Measurements from ENCODE around the gene TNFAIP6. TPM values are rescaled to one million over a fixed set of nuclear protein-coding genes. Genes with fewer than 3 reads are reported as not detected.
"Not testable (repeated sequence)": the region's sequence is repeated elsewhere in the genome, so short reads cannot be mapped to it uniquely, and the experiment has no call there.

TNFAIP6 gene
- total RNA-seq, 1 donor from 2014 or later, result not detected

- Mint-ChIP-seq H3K9me3 (ENCODE audit: unreplicated experiment) (peaks cover 3% of the 10 kb centered on the region), H3K27ac (ENCODE audit: unreplicated experiment) (no peak overlapping the region), H3K4me3 (ENCODE audit: unreplicated experiment) (no peak overlapping the region), H3K4me1 (ENCODE audit: low read depth, unreplicated experiment) (peaks cover 6% of the 10 kb centered on the region), H3K36me3 (ENCODE audit: unreplicated experiment) (peaks cover 12% of the 10 kb centered on the region), H3K27me3 (ENCODE audit: unreplicated experiment) (no peaks in the 10 kb centered on the region)
- TF ChIP-seq, protein P1, sequence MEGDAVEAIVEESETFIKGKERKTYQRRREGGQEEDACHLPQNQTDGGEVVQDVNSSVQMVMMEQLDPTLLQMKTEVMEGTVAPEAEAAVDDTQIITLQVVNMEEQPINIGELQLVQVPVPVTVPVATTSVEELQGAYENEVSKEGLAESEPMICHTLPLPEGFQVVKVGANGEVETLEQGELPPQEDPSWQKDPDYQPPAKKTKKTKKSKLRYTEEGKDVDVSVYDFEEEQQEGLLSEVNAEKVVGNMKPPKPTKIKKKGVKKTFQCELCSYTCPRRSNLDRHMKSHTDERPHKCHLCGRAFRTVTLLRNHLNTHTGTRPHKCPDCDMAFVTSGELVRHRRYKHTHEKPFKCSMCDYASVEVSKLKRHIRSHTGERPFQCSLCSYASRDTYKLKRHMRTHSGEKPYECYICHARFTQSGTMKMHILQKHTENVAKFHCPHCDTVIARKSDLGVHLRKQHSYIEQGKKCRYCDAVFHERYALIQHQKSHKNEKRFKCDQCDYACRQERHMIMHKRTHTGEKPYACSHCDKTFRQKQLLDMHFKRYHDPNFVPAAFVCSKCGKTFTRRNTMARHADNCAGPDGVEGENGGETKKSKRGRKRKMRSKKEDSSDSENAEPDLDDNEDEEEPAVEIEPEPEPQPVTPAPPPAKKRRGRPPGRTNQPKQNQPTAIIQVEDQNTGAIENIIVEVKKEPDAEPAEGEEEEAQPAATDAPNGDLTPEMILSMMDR (IDR thresholded peaks at IDR 0.05; ENCODE audit: partially characterized antibody, unreplicated experiment), result no peak
- DNase-seq, result no peak
These were observed 19.3 kb upstream of the TNFAIP6 start for GRCh38 chr2:151338115-151338514.

GRCh38 chr2:151343073-151343472 is 14.3 kb upstream of the TNFAIP6 start:
- no peak overlapping the region for H3K4me3 Mint-ChIP-seq (ENCODE audit: unreplicated experiment)
- no peak overlapping the region for H3K27ac Mint-ChIP-seq (ENCODE audit: unreplicated experiment)
- TF ChIP-seq, protein P1 (IDR thresholded peaks at IDR 0.05; ENCODE audit: partially characterized antibody, unreplicated experiment), result no peak
- H3K36me3 Mint-ChIP-seq (ENCODE audit: unreplicated experiment), result peaks cover 12% of the 10 kb centered on the region
- no peak for DNase-seq
- H3K9me3 Mint-ChIP-seq (ENCODE audit: unreplicated experiment), result peaks cover 3% of the 10 kb centered on the region
- no peaks in the 10 kb centered on the region for H3K27me3 Mint-ChIP-seq (ENCODE audit: unreplicated experiment)
- H3K4me1 Mint-ChIP-seq (ENCODE audit: low read depth, unreplicated experiment), result peaks cover 6% of the 10 kb centered on the region

DNA sequence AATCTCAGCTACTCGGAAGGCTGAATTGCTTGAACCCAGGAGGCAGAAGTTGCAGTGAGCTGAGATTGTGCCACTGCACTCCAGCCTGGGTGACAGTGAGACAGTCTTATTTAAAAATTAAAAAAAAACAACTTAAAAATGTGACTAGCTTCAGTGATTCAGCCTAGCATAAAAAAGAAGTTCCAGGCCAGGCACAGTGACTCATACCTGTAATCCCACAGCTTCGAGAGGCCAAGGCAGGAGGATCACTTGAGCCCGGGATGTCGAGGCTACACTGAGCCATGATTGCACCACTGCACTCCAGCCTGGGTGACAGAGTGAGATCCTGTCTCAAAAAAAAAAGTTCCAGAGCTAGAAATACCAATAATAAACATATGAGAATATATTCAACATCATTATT is 13.2 kb upstream of the TNFAIP6 start:
- H3K27me3 Mint-ChIP-seq (ENCODE audit: unreplicated experiment); H3K27ac Mint-ChIP-seq (ENCODE audit: unreplicated experiment); H3K9me3 Mint-ChIP-seq (ENCODE audit: unreplicated experiment); DNase-seq; H3K4me1 Mint-ChIP-seq (ENCODE audit: low read depth, unreplicated experiment); H3K4me3 Mint-ChIP-seq (ENCODE audit: unreplicated experiment): not testable (repeated sequence)
- peaks cover 12% of the 10 kb centered on the region for H3K36me3 Mint-ChIP-seq (ENCODE audit: unreplicated experiment)

DNA sequence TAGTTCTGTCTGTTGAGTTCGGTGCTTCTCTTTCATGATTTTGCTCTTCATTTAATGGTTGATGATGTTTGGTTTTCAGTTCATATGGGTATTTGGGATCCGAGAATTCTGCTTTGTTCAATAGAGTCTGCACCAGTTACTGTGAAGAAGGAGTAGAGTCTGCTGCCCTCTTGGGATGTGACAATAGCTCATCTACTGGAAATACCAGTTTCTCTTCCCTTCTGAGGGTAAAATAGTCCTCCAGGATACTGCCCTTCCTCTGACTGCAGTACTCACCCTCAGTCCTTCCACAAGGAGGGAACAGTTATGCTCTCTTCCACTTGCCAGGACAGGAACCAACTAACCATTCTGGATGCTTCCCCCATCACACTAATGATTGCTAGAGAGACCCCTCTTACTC is 12.5 kb upstream of the TNFAIP6 start:
- DNase-seq, result no peak
- Mint-ChIP-seq H3K9me3 (ENCODE audit: unreplicated experiment) (peaks cover 3% of the 10 kb centered on the region), H3K27ac (ENCODE audit: unreplicated experiment) (no peak overlapping the region), H3K4me3 (ENCODE audit: unreplicated experiment) (no peak overlapping the region), H3K27me3 (ENCODE audit: unreplicated experiment) (no peaks in the 10 kb centered on the region), H3K4me1 (ENCODE audit: low read depth, unreplicated experiment) (no peaks in the 10 kb centered on the region), H3K36me3 (ENCODE audit: unreplicated experiment) (peaks cover 12% of the 10 kb centered on the region)
- TF ChIP-seq, protein P1 (IDR thresholded peaks at IDR 0.05; ENCODE audit: partially characterized antibody, unreplicated experiment), result no peak

GRCh38 chr2:151347294-151347693 is 10.1 kb upstream of the TNFAIP6 start:
- TF ChIP-seq, protein P1 (IDR thresholded peaks at IDR 0.05; ENCODE audit: partially characterized antibody, unreplicated experiment), result no peak
- Mint-ChIP-seq H3K27ac (ENCODE audit: unreplicated experiment) (no peak overlapping the region), H3K4me1 (ENCODE audit: low read depth, unreplicated experiment) (no peaks in the 10 kb centered on the region), H3K27me3 (ENCODE audit: unreplicated experiment) (no peaks in the 10 kb centered on the region), H3K9me3 (ENCODE audit: unreplicated experiment) (no peaks in the 10 kb centered on the region), H3K36me3 (ENCODE audit: unreplicated experiment) (no peaks in the 10 kb centered on the region), H3K4me3 (ENCODE audit: unreplicated experiment) (no peak overlapping the region)
- DNase-seq, result no peak

DNA sequence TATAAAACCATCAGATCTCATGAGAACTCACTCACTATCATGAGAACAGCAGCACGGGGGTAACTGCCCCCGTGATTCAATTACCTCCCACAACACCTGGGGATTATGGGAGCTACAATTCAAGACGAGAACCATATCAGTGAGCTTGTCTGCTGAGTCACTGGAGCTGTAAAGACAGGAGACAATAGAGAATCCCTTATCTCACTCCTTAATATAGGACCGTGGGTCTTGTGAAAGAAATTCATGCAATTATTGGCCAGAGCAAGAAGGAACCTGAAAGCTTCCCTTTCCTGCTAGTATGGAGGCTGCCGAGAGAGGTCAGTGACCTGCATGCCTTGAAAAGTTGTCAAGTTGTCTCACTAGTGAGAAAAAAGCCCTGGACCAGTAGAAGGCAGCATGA is 9.5 kb upstream of the TNFAIP6 start:
- no peak overlapping the region for H3K27ac Mint-ChIP-seq (ENCODE audit: unreplicated experiment)

More for the DNA sequence above, 9.5 kb upstream of the TNFAIP6 start:
- no peaks in the 10 kb centered on the region for H3K9me3 Mint-ChIP-seq (ENCODE audit: unreplicated experiment)
- no peaks in the 10 kb centered on the region for H3K4me1 Mint-ChIP-seq (ENCODE audit: low read depth, unreplicated experiment)
- DNase-seq, result no peak
- no peaks in the 10 kb centered on the region for H3K27me3 Mint-ChIP-seq (ENCODE audit: unreplicated experiment)
- H3K4me3 Mint-ChIP-seq (ENCODE audit: unreplicated experiment), result no peak overlapping the region
- no peaks in the 10 kb centered on the region for H3K36me3 Mint-ChIP-seq (ENCODE audit: unreplicated experiment)
- TF ChIP-seq, protein P1 (IDR thresholded peaks at IDR 0.05; ENCODE audit: partially characterized antibody, unreplicated experiment), result no peak
